SU-DHL-6 (cell line): ENCODE data around the gene PAAF1.

ENCODE experiments used
- CTCF ChIP-seq: fragments of 200-600 bp; sonication (generic); IDR thresholded peaks from one replicate; pipeline ENCODE4 v1.5.1; 2017; ENCODE audit warnings: antibody characterized with exemption, mild to moderate bottlenecking, low read length, moderate library complexity; ENCODE audit not compliant: insufficient read depth, poor library complexity, severe bottlenecking
- EZH2phosphoT487 ChIP-seq: fragments of 200-600 bp; sonication (generic), shearing (Covaris generic); conservative IDR thresholded peaks from 2 replicates; pipeline ENCODE4 v1.6.1; 2018; ENCODE audit warnings: mild to moderate bottlenecking, antibody characterized with exemption, low read length, moderate library complexity, mixed read lengths

- TF ChIP-seq CTCF (no peak), EZH2phosphoT487 (no peak)
Measured at GRCh38 chr11:73932781-73933180, 56.0 kb downstream of the PAAF1 start.
